Stimulated activated memory B cell treated with anti-CD40 and anti-IgM and Interleukin-4, amounts not matched to agents 10 μg/mL and 1 μg/mL and 100 μg/mL, for 72 hours (primary cell): ENCODE results near the gene RNF2.
"Not testable (repeated sequence)": the region's sequence is repeated elsewhere in the genome, so short reads cannot be mapped to it uniquely, and the experiment has no call there.

Experiments
- ATAC-seq: fragments of 150-1000 bp; cut with Tn5 transposase; 2 replicates; pipeline ENCODE4 v1.10.0; 2021
- H3K27ac Mint-ChIP-seq: one replicate; pipeline ENCODE4 v1.8.0; 2022; ENCODE audit warnings: mild to moderate bottlenecking, mixed read lengths
- H3K27me3 Mint-ChIP-seq: one replicate; pipeline ENCODE4 v1.8.0; 2022; ENCODE audit warnings: mixed read lengths
- H3K36me3 Mint-ChIP-seq: one replicate; pipeline ENCODE4 v1.8.0; 2022; ENCODE audit warnings: mixed read lengths
- H3K4me1 Mint-ChIP-seq: one replicate; pipeline ENCODE4 v1.8.0; 2022; ENCODE audit warnings: mixed read lengths
- H3K4me3 Mint-ChIP-seq: one replicate; pipeline ENCODE4 v1.8.0; 2022; ENCODE audit warnings: mild to moderate bottlenecking, moderate library complexity, mixed read lengths
- H3K9me3 Mint-ChIP-seq: one replicate; pipeline ENCODE4 v1.8.0; 2022; ENCODE audit warnings: mixed read lengths

The RNF2 gene

GRCh38 chr1:185044981-185045813, at the start of gene RNF2:
Gene RNF2, plus strand, starts transcription at chr1:185045558. Its CDS starts 41,996 bp downstream, at chr1:185087554.
- Mint-ChIP-seq H3K9me3 (no peaks in the 10 kb centered on the region), H3K27ac (peak within 1 kb of the TSS; percentile 83), H3K36me3 (no peaks in the 10 kb centered on the region), H3K4me3 (peak within 1 kb of the TSS; percentile 88), H3K4me1 (peaks cover 43% of the 10 kb centered on the region), H3K27me3 (no peaks in the 10 kb centered on the region)
- ATAC-seq: peak; percentile 93

GRCh38 chr1:184999974-185000373, 45.4 kb upstream of the RNF2 start:
- not testable (repeated sequence) for H3K27ac Mint-ChIP-seq, ATAC-seq, H3K4me1 Mint-ChIP-seq, H3K9me3 Mint-ChIP-seq, H3K4me3 Mint-ChIP-seq, H3K36me3 Mint-ChIP-seq
- H3K27me3 Mint-ChIP-seq: peaks cover 31% of the 10 kb centered on the region

- not testable (repeated sequence) for H3K9me3 Mint-ChIP-seq, H3K4me1 Mint-ChIP-seq, ATAC-seq, H3K4me3 Mint-ChIP-seq, H3K27ac Mint-ChIP-seq, H3K36me3 Mint-ChIP-seq
- H3K27me3 Mint-ChIP-seq: peaks cover 17% of the 10 kb centered on the region
These were observed 44.0 kb upstream of the RNF2 start for GRCh38 chr1:185001312-185001880.

DNA sequence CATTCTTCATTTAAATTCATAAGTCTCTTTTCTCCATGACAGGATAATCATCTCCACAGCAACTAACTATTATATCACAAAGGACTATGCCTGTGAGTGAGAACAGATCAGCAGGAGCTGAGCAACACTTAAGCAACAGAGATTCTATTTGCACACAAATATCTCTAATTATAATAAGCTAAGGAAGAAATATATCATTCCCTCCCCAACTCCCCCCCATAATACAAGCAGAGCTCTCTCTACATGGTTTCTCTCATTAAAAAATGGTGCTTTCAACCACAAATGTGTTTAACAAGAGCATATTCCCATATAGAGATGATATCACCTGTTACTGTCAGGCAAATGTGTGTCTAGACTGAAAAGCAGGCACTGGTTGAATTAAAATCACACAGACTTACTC, 36.5 kb upstream of the RNF2 start:
- H3K4me1 Mint-ChIP-seq: no peaks in the 10 kb centered on the region
- no peaks in the 10 kb centered on the region for H3K27me3 Mint-ChIP-seq
- H3K9me3 Mint-ChIP-seq: no peaks in the 10 kb centered on the region
- ATAC-seq: no peak
- no peak overlapping the region for H3K27ac Mint-ChIP-seq
- H3K36me3 Mint-ChIP-seq: no peaks in the 10 kb centered on the region
- no peak overlapping the region for H3K4me3 Mint-ChIP-seq

- Mint-ChIP-seq H3K4me3 (no peak overlapping the region), H3K27me3 (no peaks in the 10 kb centered on the region), H3K9me3 (no peaks in the 10 kb centered on the region), H3K4me1 (no peaks in the 10 kb centered on the region), H3K27ac (no peak overlapping the region), H3K36me3 (no peaks in the 10 kb centered on the region)
- no peak for ATAC-seq
These were observed 35.0 kb upstream of the RNF2 start for GRCh38 chr1:185010361-185010760.

- ATAC-seq: no peak
These were observed 30.4 kb upstream of the RNF2 start for GRCh38 chr1:185014941-185015340.

GRCh38 chr1:185015631-185016030, 29.7 kb upstream of the RNF2 start:
- no peak overlapping the region for H3K4me3 Mint-ChIP-seq
- ATAC-seq: no peak

More at GRCh38 chr1:185014941-185015340, 30.4 kb upstream of the RNF2 start:
- H3K4me3 Mint-ChIP-seq: no peak overlapping the region
- H3K4me1 Mint-ChIP-seq: peaks cover 5% of the 10 kb centered on the region
- H3K27me3 Mint-ChIP-seq: no peaks in the 10 kb centered on the region
- H3K9me3 Mint-ChIP-seq: no peaks in the 10 kb centered on the region
- no peak overlapping the region for H3K27ac Mint-ChIP-seq
- H3K36me3 Mint-ChIP-seq: no peaks in the 10 kb centered on the region

DNA sequence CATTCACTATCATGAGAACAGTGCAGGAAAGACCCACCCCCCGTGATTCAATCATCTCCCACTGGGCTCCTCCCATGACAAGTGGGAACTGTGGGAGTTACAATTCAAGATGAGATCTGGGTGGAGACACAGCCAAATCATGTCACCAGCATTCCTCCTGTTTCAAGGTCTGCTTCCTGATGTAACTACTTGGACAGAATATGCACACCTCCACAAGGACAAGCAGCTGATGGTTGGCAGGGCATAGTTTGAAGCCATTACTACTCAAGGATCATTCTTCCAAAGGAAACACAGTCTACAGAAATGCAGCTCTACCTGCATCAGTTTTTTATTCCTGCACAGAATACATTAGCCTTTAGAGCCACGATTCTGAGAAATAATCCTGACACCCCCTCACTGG, 28.5 kb upstream of the RNF2 start:
- Mint-ChIP-seq H3K4me1 (peaks cover 5% of the 10 kb centered on the region), H3K27me3 (no peaks in the 10 kb centered on the region), H3K4me3 (no peak overlapping the region), H3K36me3 (no peaks in the 10 kb centered on the region), H3K9me3 (no peaks in the 10 kb centered on the region), H3K27ac (no peak overlapping the region)
- no peak for ATAC-seq

More at GRCh38 chr1:185015631-185016030, 29.7 kb upstream of the RNF2 start:
- no peaks in the 10 kb centered on the region for H3K27me3 Mint-ChIP-seq
- no peaks in the 10 kb centered on the region for H3K9me3 Mint-ChIP-seq
- peaks cover 5% of the 10 kb centered on the region for H3K4me1 Mint-ChIP-seq
- no peaks in the 10 kb centered on the region for H3K36me3 Mint-ChIP-seq
- H3K27ac Mint-ChIP-seq: no peak overlapping the region

GRCh38 chr1:185017338-185017737, 28.0 kb upstream of the RNF2 start:
- Mint-ChIP-seq H3K9me3 (no peaks in the 10 kb centered on the region), H3K27me3 (no peaks in the 10 kb centered on the region), H3K4me1 (peaks cover 5% of the 10 kb centered on the region), H3K36me3 (no peaks in the 10 kb centered on the region), H3K27ac (no peak overlapping the region), H3K4me3 (no peak overlapping the region)
- no peak for ATAC-seq

DNA sequence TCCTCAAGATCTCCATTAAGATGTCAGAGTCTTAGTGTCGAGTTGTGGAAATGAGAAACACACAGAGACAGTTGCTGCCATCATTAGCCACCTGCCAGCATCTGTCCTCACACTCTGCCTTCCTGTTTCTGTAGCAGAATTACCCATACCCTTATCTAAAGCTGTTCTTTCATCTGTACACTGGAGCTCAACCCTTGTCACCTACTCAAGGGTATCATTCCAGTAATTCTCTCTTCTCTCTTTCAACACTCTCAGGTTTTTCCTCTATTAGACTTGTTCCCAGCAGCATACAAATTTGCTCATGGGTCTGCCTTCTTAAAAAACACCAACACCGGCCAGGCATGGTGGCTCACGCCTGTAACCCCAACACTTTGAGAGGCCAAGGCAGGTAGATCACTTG, 27.4 kb upstream of the RNF2 start:
- Mint-ChIP-seq H3K36me3 (no peaks in the 10 kb centered on the region), H3K4me1 (peaks cover 5% of the 10 kb centered on the region), H3K27me3 (no peaks in the 10 kb centered on the region), H3K9me3 (no peaks in the 10 kb centered on the region), H3K27ac (no peak overlapping the region), H3K4me3 (no peak overlapping the region)
- ATAC-seq: no peak

GRCh38 chr1:185027252-185027882, 18.0 kb upstream of the RNF2 start:
- H3K9me3 Mint-ChIP-seq: peaks cover 19% of the 10 kb centered on the region
- no peak for ATAC-seq

DNA sequence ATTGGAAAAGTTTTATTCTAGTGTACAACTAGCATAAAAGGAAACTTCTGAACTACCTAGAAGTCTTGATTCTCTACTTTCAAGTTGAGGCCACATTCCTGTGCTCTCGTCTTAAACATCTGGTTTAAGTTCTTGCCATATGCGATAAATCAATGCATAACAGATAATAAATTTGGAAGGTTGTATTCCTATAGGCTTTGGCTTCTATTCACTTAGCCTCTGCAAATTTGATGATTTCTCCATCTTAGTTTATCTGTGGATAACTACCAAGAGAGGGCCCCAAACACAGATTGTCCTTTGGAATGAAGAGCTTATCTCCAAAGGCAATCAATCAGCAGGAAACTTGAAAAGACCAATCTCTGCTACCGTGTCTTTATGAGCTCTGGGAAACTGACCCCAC, 11.7 kb upstream of the RNF2 start:
- Mint-ChIP-seq H3K27ac (no peak overlapping the region), H3K4me1 (no peaks in the 10 kb centered on the region), H3K27me3 (peaks cover 8% of the 10 kb centered on the region), H3K9me3 (peaks cover 5% of the 10 kb centered on the region), H3K4me3 (no peak overlapping the region), H3K36me3 (peaks cover 6% of the 10 kb centered on the region)
- no peak for ATAC-seq

More at GRCh38 chr1:185027252-185027882, 18.0 kb upstream of the RNF2 start:
- Mint-ChIP-seq H3K27me3 (peaks cover 22% of the 10 kb centered on the region), H3K4me3 (no peak overlapping the region), H3K4me1 (no peaks in the 10 kb centered on the region), H3K27ac (no peak overlapping the region), H3K36me3 (peaks cover 20% of the 10 kb centered on the region)

DNA sequence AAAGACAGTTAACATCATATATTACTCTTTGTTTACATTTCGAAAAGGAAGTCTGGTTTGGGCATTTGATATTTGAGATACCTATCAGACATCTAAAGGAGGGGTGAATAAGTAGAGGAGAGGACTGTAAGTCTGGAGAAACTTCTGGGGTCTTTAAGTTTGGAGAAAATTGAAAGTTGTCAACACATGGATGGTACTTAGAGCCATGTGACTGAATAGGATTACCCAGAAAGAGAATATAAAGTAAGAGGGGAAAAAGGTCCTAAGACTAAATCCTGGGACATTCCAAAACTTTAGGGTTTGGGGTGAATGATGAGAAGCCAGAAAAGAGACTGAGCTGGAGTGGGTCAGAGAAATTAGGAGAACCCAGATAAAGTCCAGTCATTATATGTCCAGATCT, 10.1 kb upstream of the RNF2 start:
- Mint-ChIP-seq H3K27ac (no peak overlapping the region), H3K27me3 (no peaks in the 10 kb centered on the region), H3K9me3 (no peaks in the 10 kb centered on the region), H3K4me1 (no peaks in the 10 kb centered on the region), H3K4me3 (no peak overlapping the region), H3K36me3 (no peaks in the 10 kb centered on the region)
- ATAC-seq: no peak

- H3K4me1 Mint-ChIP-seq: no peaks in the 10 kb centered on the region
- no peak overlapping the region for H3K27ac Mint-ChIP-seq
- H3K36me3 Mint-ChIP-seq: no peaks in the 10 kb centered on the region
- no peaks in the 10 kb centered on the region for H3K9me3 Mint-ChIP-seq
- H3K27me3 Mint-ChIP-seq: no peaks in the 10 kb centered on the region
- H3K4me3 Mint-ChIP-seq: no peak overlapping the region
- ATAC-seq: no peak
These were observed 6.5 kb upstream of the RNF2 start for GRCh38 chr1:185038813-185039376.

DNA sequence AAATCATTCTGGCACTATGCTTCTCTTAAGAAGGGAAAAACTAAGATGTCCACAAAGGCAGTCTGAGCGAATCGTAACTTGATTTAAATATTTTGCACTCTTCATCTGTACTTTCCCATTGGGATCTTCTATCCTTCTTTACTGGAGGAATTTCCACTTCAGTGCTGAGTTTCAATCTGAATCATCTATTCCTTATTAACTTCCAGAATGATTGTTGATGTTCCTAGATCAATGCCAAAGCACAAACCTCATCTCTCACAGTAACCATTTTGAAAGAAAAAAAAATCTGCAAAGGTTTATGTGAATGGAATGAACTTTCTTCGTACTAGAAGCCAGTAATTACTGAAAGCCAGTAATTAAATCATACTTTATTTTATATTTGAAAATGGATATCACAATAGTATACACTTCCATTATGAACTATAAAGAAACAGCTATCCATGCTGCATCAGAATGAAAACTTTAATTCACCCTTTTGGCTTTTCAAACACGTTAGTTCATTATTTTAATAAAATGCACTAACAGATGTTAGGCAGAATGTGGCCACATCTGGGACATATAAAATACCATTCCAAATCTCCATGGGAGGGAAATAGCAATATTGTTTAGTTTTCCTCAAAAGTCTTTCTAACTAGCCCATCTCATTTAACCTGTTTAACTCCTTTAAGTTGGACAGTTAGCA, 5.5 kb upstream of the RNF2 start:
- Mint-ChIP-seq H3K4me1 (peaks cover 7% of the 10 kb centered on the region), H3K9me3 (no peaks in the 10 kb centered on the region), H3K4me3 (no peak overlapping the region), H3K27me3 (no peaks in the 10 kb centered on the region), H3K27ac (no peak overlapping the region), H3K36me3 (no peaks in the 10 kb centered on the region)
- no peak for ATAC-seq
